IPS-20b (cell line): Measurements from ENCODE around the gene SPTAN1.
"Not testable (repeated sequence)": the region's sequence is repeated elsewhere in the genome, so short reads cannot be mapped to it uniquely, and the experiment has no call there.

Experiments used
- H3K27ac ChIP-seq: one replicate; pipeline ENCODE4 v1.5.1; 2013; ENCODE audit warnings: low read length
- H3K27me3 ChIP-seq: 2 replicates; pipeline ENCODE4 v1.6.1; 2013; ENCODE audit warnings: mild to moderate bottlenecking, low read length, inconsistent platforms; ENCODE audit not compliant: insufficient read depth
- H3K36me3 ChIP-seq: 2 replicates; pipeline ENCODE4 v1.6.1; 2013; ENCODE audit warnings: low read depth, mild to moderate bottlenecking, inconsistent platforms, low read length, moderate library complexity; ENCODE audit not compliant: insufficient read depth
- H3K4me1 ChIP-seq: 2 replicates; pipeline ENCODE4 v1.6.1; 2013; ENCODE audit warnings: mild to moderate bottlenecking, control low read depth, inconsistent platforms, low read length, moderate library complexity; ENCODE audit not compliant: insufficient read depth
- H3K4me3 ChIP-seq: 2 replicates; pipeline ENCODE4 v1.5.1; 2013; ENCODE audit warnings: mild to moderate bottlenecking, low read length, inconsistent platforms
- H3K9ac ChIP-seq: 2 replicates; pipeline ENCODE4 v1.6.1; 2013; ENCODE audit warnings: low read depth, mild to moderate bottlenecking, inconsistent platforms, low read length, moderate library complexity
- H3K9me3 ChIP-seq: 2 replicates; pipeline ENCODE4 v1.6.1; 2013; ENCODE audit warnings: mild to moderate bottlenecking, low read depth, low read length, inconsistent platforms; ENCODE audit not compliant: insufficient read depth

Gene SPTAN1

GRCh38 chr9:128585155-128585554 is 32.8 kb downstream of the SPTAN1 start:
- peaks cover 94% of the 10 kb centered on the region for H3K36me3 ChIP-seq
- not testable (repeated sequence) for H3K4me1 ChIP-seq, H3K27ac ChIP-seq, H3K4me3 ChIP-seq, H3K9me3 ChIP-seq, H3K9ac ChIP-seq, H3K27me3 ChIP-seq

DNA sequence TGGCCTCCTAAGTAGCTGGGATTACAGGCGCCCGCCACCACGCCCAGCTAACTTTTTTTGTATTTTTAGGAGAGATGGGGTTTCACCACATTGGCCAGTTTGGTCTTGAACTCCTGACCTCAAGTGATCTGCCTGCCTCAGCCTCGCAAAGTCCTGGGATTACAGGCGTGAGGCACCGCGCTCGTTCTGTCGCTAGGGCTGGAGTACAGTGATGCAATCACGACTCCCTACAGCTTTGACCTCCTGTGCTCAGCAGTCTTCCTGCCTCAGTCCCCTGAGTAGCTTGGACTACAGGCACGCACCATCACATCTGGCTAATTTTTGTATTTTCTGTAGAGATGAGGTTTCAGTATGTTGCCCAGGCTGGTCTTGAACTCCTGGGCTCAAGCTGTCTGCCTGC is 34.5 kb downstream of the SPTAN1 start:
- not testable (repeated sequence) for H3K4me3 ChIP-seq, H3K9me3 ChIP-seq, H3K27ac ChIP-seq, H3K9ac ChIP-seq, H3K4me1 ChIP-seq, H3K27me3 ChIP-seq
- peaks cover 87% of the 10 kb centered on the region for H3K36me3 ChIP-seq

GRCh38 chr9:128587453-128587852 is 35.1 kb downstream of the SPTAN1 start:
- no peak overlapping the region for H3K4me3 ChIP-seq
- no peaks in the 10 kb centered on the region for H3K27me3 ChIP-seq
- peaks cover 87% of the 10 kb centered on the region for H3K36me3 ChIP-seq
- no peaks in the 10 kb centered on the region for H3K4me1 ChIP-seq
- H3K9me3 ChIP-seq, result no peaks in the 10 kb centered on the region
- no peak overlapping the region for H3K27ac ChIP-seq
- H3K9ac ChIP-seq, result no peak overlapping the region

GRCh38 chr9:128588581-128589233 is 36.3 kb downstream of the SPTAN1 start:
- H3K4me3 ChIP-seq, result no peak overlapping the region
- H3K27ac ChIP-seq, result no peak overlapping the region
- H3K27me3 ChIP-seq, result no peaks in the 10 kb centered on the region
- H3K9ac ChIP-seq, result no peak overlapping the region
- H3K36me3 ChIP-seq, result peaks cover 87% of the 10 kb centered on the region
- H3K9me3 ChIP-seq, result no peaks in the 10 kb centered on the region
- no peaks in the 10 kb centered on the region for H3K4me1 ChIP-seq

DNA sequence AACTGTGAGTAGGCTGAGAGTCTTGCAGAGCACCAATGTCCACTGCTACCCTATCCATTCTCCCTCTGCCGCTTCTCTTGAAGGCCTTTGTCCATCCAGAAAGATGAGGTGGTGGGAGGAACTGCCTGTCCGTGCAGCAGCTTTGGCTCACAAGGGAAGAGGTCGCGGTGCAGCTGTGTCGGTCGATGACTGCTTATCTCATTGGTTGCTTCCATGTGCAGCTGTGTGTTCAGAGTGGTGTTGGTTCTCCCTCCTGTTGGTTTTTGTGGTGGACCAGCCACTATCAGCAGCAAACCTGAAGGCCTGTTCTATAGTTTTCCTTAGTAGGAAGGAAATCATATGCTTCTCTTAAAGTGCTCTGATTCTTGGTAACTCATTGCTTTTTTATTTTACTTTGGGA is 40.7 kb downstream of the SPTAN1 start:
- Histone ChIP-seq H3K9ac (no peak overlapping the region), H3K27me3 (no peaks in the 10 kb centered on the region), H3K27ac (no peak overlapping the region), H3K4me3 (no peak overlapping the region), H3K4me1 (no peaks in the 10 kb centered on the region), H3K9me3 (no peaks in the 10 kb centered on the region), H3K36me3 (peaks cover 85% of the 10 kb centered on the region)

- Histone ChIP-seq H3K4me1 (no peaks in the 10 kb centered on the region), H3K9ac (no peak overlapping the region), H3K27ac (no peak overlapping the region), H3K9me3 (no peaks in the 10 kb centered on the region), H3K36me3 (peaks cover 85% of the 10 kb centered on the region), H3K27me3 (no peaks in the 10 kb centered on the region), H3K4me3 (no peak overlapping the region)
These were observed 41.5 kb downstream of the SPTAN1 start for GRCh38 chr9:128593856-128594255.

DNA sequence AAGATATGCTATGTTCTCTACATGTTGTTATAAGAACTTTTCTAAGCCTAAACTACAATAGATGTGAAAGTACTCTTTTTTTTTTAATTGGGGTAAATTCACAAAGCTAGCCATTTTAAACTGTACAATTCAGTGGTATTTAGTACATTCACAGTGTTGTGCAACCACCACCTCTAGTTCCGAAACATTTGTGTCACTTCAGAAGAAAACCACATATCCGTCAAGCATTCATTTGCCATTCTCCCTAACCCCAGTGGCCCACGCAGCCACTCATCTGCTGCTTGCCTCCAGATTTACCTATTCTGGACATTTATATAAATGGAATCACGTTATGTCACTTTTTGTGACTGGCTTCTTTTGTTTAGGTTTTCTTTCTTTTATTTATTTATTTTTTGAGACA is 43.1 kb downstream of the SPTAN1 start:
- no peaks in the 10 kb centered on the region for H3K27me3 ChIP-seq
- H3K4me3 ChIP-seq, result no peak overlapping the region
- no peak overlapping the region for H3K27ac ChIP-seq
- no peaks in the 10 kb centered on the region for H3K4me1 ChIP-seq
- peaks cover 89% of the 10 kb centered on the region for H3K36me3 ChIP-seq
- H3K9ac ChIP-seq, result no peak overlapping the region
- H3K9me3 ChIP-seq, result no peaks in the 10 kb centered on the region

GRCh38 chr9:128600099-128600498 is 47.7 kb downstream of the SPTAN1 start:
- Histone ChIP-seq H3K36me3 (peaks cover 85% of the 10 kb centered on the region), H3K4me1 (no peaks in the 10 kb centered on the region)

GRCh38 chr9:128603697-128604096 is 51.3 kb downstream of the SPTAN1 start:
- peaks cover 78% of the 10 kb centered on the region for H3K36me3 ChIP-seq

More at GRCh38 chr9:128600099-128600498, 47.7 kb downstream of the SPTAN1 start:
- Histone ChIP-seq H3K27me3 (no peaks in the 10 kb centered on the region), H3K27ac (no peak overlapping the region), H3K4me3 (no peak overlapping the region), H3K9me3 (no peaks in the 10 kb centered on the region), H3K9ac (no peak overlapping the region)

DNA sequence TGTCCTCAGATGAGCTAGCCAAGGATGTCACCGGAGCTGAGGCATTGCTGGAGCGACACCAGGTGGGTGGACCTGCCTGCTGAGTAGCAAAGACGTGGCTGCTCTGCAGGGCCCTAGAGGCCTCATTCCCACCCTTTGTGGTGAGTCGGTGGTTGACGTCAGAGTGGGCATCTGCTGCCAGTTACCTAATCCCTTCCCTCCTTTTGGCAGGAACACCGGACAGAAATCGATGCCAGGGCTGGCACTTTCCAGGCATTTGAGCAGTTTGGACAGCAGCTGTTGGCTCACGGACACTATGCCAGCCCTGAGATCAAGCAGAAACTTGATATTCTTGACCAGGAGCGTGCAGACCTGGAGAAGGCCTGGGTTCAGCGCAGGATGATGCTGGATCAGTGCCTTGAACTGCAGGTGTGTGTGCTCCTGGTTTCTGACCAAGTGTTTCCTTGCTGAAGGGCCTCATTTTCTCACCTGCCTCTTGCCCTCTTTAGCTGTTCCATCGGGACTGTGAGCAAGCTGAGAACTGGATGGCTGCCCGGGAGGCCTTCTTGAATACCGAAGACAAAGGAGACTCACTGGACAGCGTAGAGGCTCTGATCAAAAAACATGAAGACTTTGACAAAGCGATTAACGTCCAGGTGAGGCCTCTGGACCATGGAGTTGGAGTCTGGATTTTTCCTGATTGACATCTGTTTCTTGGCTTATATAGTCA is 55.4 kb downstream of the SPTAN1 start:
- Histone ChIP-seq H3K4me1 (no peaks in the 10 kb centered on the region), H3K9me3 (no peaks in the 10 kb centered on the region), H3K27me3 (no peaks in the 10 kb centered on the region), H3K36me3 (peaks cover 87% of the 10 kb centered on the region), H3K27ac (no peak overlapping the region), H3K9ac (no peak overlapping the region), H3K4me3 (no peak overlapping the region)

More at GRCh38 chr9:128603697-128604096, 51.3 kb downstream of the SPTAN1 start:
- Histone ChIP-seq H3K4me1 (no peaks in the 10 kb centered on the region), H3K27me3 (no peaks in the 10 kb centered on the region), H3K9ac (no peak overlapping the region), H3K4me3 (no peak overlapping the region), H3K9me3 (no peaks in the 10 kb centered on the region), H3K27ac (no peak overlapping the region)

DNA sequence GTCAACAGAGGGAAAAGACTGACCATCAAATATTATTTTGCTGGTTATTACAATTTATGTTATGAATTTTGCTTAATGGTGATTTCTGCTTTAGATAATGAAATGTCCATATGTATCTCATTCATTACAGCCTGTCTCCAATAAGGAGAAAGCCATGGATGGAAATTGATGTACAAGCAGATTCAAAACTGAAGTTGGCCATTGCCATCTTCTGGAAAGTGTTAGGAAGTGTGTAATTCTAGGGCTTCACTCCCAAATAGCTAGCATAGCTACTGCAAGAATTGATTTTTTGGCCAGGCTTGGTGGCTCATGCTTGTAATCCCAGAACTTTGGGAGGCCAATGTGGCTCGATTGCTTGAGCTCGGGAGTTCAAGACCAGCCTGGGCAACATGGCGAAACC is 58.5 kb downstream of the SPTAN1 start:
- Histone ChIP-seq H3K4me3 (no peak overlapping the region), H3K4me1 (no peaks in the 10 kb centered on the region), H3K36me3 (peaks cover 93% of the 10 kb centered on the region)

More for the DNA sequence above, 58.5 kb downstream of the SPTAN1 start:
- H3K9ac ChIP-seq, result no peak overlapping the region
- H3K27me3 ChIP-seq, result no peaks in the 10 kb centered on the region
- no peaks in the 10 kb centered on the region for H3K9me3 ChIP-seq
- H3K27ac ChIP-seq, result no peak overlapping the region
